Measurements from ENCODE around the gene KRTAP10-1.

DNA sequence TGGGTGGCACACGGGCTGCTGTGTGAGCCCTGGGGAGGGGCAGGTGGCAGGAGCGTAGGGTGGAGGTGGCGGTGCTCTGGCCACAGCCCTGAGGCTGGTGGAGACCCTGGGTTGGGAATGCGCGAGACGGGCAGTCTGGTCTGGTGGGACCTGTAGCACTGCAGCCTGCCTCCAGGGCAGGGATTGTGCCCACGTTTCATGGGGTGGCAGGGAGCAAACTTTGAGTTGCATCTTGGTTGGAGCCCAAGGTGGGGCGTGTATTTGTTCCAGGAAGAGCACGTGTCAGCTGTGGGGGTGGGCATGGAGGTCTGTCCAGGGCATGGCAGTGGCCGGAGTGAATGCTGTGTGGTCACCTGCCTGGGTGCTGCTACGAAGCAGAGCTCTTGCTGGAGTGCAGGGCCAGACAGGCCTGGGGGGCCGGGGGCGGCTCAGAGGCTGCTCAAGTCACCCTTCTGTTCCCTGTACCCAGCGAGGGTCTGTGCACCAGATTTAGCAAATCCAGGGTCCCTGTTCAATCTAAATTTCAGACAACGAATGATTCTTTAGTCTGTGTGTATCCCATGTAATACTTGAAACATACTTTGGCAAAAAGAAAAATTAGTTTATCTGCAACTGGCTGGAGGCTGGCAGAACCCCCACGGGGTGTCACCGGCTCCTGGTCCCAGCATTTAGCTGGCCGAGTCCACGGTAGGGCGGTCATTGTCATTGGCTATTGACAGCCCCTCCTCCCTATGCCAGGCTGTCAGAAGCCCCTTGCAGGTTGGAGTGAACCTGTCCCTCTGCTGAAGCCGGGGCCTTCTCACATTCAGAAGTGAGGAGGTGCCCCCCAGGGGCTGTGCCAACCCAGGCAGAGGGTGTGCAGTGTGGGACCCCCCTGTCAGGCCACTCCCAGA is 27.3 kb downstream of the KRTAP10-1 start:
- TF ChIP-seq, protein P1, sequence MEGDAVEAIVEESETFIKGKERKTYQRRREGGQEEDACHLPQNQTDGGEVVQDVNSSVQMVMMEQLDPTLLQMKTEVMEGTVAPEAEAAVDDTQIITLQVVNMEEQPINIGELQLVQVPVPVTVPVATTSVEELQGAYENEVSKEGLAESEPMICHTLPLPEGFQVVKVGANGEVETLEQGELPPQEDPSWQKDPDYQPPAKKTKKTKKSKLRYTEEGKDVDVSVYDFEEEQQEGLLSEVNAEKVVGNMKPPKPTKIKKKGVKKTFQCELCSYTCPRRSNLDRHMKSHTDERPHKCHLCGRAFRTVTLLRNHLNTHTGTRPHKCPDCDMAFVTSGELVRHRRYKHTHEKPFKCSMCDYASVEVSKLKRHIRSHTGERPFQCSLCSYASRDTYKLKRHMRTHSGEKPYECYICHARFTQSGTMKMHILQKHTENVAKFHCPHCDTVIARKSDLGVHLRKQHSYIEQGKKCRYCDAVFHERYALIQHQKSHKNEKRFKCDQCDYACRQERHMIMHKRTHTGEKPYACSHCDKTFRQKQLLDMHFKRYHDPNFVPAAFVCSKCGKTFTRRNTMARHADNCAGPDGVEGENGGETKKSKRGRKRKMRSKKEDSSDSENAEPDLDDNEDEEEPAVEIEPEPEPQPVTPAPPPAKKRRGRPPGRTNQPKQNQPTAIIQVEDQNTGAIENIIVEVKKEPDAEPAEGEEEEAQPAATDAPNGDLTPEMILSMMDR (IDR thresholded peaks at IDR 0.05), result no peak
- no peak for TF ChIP-seq EZH2 (IDR thresholded peaks at IDR 0.05)

Measured in neural progenitor cell (in vitro differentiated cells).